ENCODE results near the gene MPND. TPM values are rescaled to one million over a fixed set of nuclear protein-coding genes. Genes with fewer than 3 reads are reported as not detected.

The MPND gene
- total and polyA plus RNA-seq, 2 of the 13 experiments (the other 11 are each of a cell fraction or from before 2014, with no cell fraction given), result 10.8 to 15.8 TPM

GRCh38 chr19:4362831-4363545 is 19.6 kb downstream of the MPND start (continued):
- TF ChIP-seq ZNF251 (CRISPR knock-in tag; IDR thresholded peaks at IDR 0.05) (no peak), KLF6 (CRISPR knock-in tag; IDR thresholded peaks at IDR 0.05) (no peak), ZNF292 (CRISPR knock-in tag; IDR thresholded peaks at IDR 0.05; ENCODE audit: borderline replicate concordance, low read depth) (no peak), GFI1 (CRISPR knock-in tag; IDR thresholded peaks at IDR 0.05; ENCODE audit: borderline replicate concordance) (no peak), MNT (IDR thresholded peaks at IDR 0.05) (peak; percentile 76), TCF12 (IDR thresholded peaks at IDR 0.05) (no peak), TCF12 (CRISPR knock-in tag; IDR thresholded peaks at IDR 0.05) (no peak), HMGA1 (CRISPR knock-in tag; conservative IDR thresholded peaks at IDR 0.05) (no peak), MBNL3 (CRISPR knock-in tag; conservative IDR thresholded peaks at IDR 0.05) (no peak), SCMH1 (CRISPR knock-in tag; IDR thresholded peaks at IDR 0.05; ENCODE audit: borderline replicate concordance) (no peak), IRF2 (CRISPR knock-in tag; IDR thresholded peaks at IDR 0.05) (no peak), ASH2L (IDR thresholded peaks at IDR 0.05; ENCODE audit: insufficient read length, low read depth, low read length) (no peak), SOX13 (IDR thresholded peaks at IDR 0.05) (no peak), SOX13 (CRISPR knock-in tag; conservative IDR thresholded peaks at IDR 0.05 in 1 of 2, IDR thresholded peaks at IDR 0.05 in 1 of 2) (no peak), ZSCAN21 (CRISPR knock-in tag; IDR thresholded peaks at IDR 0.05; ENCODE audit: borderline replicate concordance) (0 out of 2 replicates have a peak, but pooled peaks have one; percentile 27), MAX (IDR thresholded peaks at IDR 0.05) (peak; percentile 20; the same call in 1 of the 2 replicates), ZBTB33 (CRISPR knock-in tag; IDR thresholded peaks at IDR 0.05) (peak; percentile 62; the same call in 1 of the 2 replicates), TFDP1 (CRISPR knock-in tag; IDR thresholded peaks at IDR 0.05; ENCODE audit: borderline replicate concordance) (no peak), ZNF75D (CRISPR knock-in tag; IDR thresholded peaks at IDR 0.05; ENCODE audit: borderline replicate concordance) (no peak), PTBP1 (IDR thresholded peaks at IDR 0.05; ENCODE audit: low read depth, low read length, poor library complexity, severe bottlenecking) (no peak), ZBTB38 (CRISPR knock-in tag; IDR thresholded peaks at IDR 0.05) (peak; percentile 42; the same call in 1 of the 2 replicates), CENPT (CRISPR knock-in tag; IDR thresholded peaks at IDR 0.05; ENCODE audit: low read depth) (no peak), BCL6 (CRISPR knock-in tag; IDR thresholded peaks at IDR 0.05) (no peak), RXRB (CRISPR knock-in tag; IDR thresholded peaks at IDR 0.05; ENCODE audit: borderline replicate concordance) (no peak), ZNF841 (CRISPR knock-in tag; IDR thresholded peaks at IDR 0.05; ENCODE audit: borderline replicate concordance) (0 out of 2 replicates have a peak, but pooled peaks have one; percentile 12), DMAP1 (CRISPR knock-in tag; IDR thresholded peaks at IDR 0.05) (no peak), HNRNPH1 (optimal IDR thresholded peaks at IDR 0.05; ENCODE audit: low read depth, low read length) (no peak)

Data from HepG2 (cell line).